ENCODE measurements around the gene SOX15. TPM values are rescaled to one million over a fixed set of nuclear protein-coding genes. Genes with fewer than 3 reads are reported as not detected.

The SOX15 gene
- total and polyA plus RNA-seq, 7 experiments from 2014 or later = 0.44 to 1.6 (median 0.56) TPM; not detected in 2

GRCh38 chr17:7572588-7573323 lies 17.1 kb downstream of the SOX15 start:
- ATAC-seq (peak; percentile 91), DNase-seq (peak; percentile 99 to 100 (median 100))
- Mint-ChIP-seq H3K4me3 (peak overlapping the region; percentile 90 to 100 (median 98)), H3K4me1 (peaks cover 9 to 62% (median 48%) of the 10 kb centered on the region in 7 donors), H3K9me3 (peaks cover 0 to 8% (median 0%) of the 10 kb centered on the region in 11 donors), H3K27ac (peak overlapping the region; percentile 94 to 99 (median 98)), H3K27me3 (peaks cover 0 to 5% (median 0%) of the 10 kb centered on the region in 5 donors), H3K36me3 (peaks cover 4 to 55% (median 31%) of the 10 kb centered on the region in 5 donors)
- H3K4me3 ChIP-seq (ENCODE audit: low read length) = peak overlapping the region; percentile 91
- CTCF ChIA-PET = no interaction called here
- no peaks in the 10 kb centered on the region for H3K9me3 ChIP-seq (ENCODE audit: control insufficient read depth in 2 of 3, low read length in 3 of 3)
- H3K4me1 ChIP-seq (ENCODE audit: control insufficient read depth in 2 of 2, insufficient read depth in 2 of 2, low read length in 2 of 2) = peaks cover 21 to 31% of the 10 kb centered on the region in 2 donors
- intact Hi-C loops (cut with micrococcal nuclease) = loop anchor here (1.0 to 10.0 kb wide), 29 partner anchors 11 to 618 kb away; partner anchors contain the start of genes ELP5 (in 2 of the 2), MPDU1 (in 2 of the 2), PER1 (in 2 of the 2) and POLR2A (in 2 of the 2)
- POLR2A ChIA-PET = interaction anchor here (1.0 to 8.2 kb wide), 17 partner anchors 9 to 359 kb away, joined by 3 to 108 read pairs (median 5); partner anchors contain the start of genes ACAP1, CNTROB, CTDNEP1 and MPDU1
- H3K36me3 ChIP-seq (ENCODE audit: control insufficient read depth in 2 of 3, insufficient read depth in 3 of 3, low read length in 3 of 3) = peaks cover 33 to 70% (median 39%) of the 10 kb centered on the region in 3 experiments
- peak overlapping the region; percentile 96 for H3K27ac ChIP-seq (ENCODE audit: low read depth, low read length)
- H3K27me3 ChIP-seq (ENCODE audit: control insufficient read depth in 2 of 2, insufficient read depth in 2 of 2, low read length in 2 of 2) = no peaks in the 10 kb centered on the region

GRCh38 chr17:7572338-7572587 lies 17.6 kb downstream of the SOX15 start:
- peaks cover 0 to 6% (median 0%) of the 10 kb centered on the region in 11 donors for H3K9me3 Mint-ChIP-seq
- intact Hi-C loops (cut with micrococcal nuclease) = loop anchor here (1.0 to 10.0 kb wide), 29 partner anchors 11 to 618 kb away; partner anchors contain the start of genes ELP5 (in 2 of the 2), PER1 (in 2 of the 2), POLR2A (in 2 of the 2) and SENP3 (in 2 of the 2)
- peak overlapping the region; percentile 72 for H3K4me3 ChIP-seq (ENCODE audit: low read length)
- peak overlapping the region; percentile 94 to 99 (median 98) for H3K27ac Mint-ChIP-seq
- ATAC-seq (no peak), DNase-seq (no peak)
- peaks cover 4 to 55% (median 27%) of the 10 kb centered on the region in 5 donors for H3K36me3 Mint-ChIP-seq
- peaks cover 12 to 61% (median 43%) of the 10 kb centered on the region in 7 donors for H3K4me1 Mint-ChIP-seq
- H3K4me3 Mint-ChIP-seq = peak overlapping the region; percentile 90 to 100 (median 98)
- ChIA-PET POLR2A (interaction anchor here (1.0 to 8.2 kb wide), 11 partner anchors 8 to 136 kb away, joined by 3 to 108 read pairs (median 6); partner anchors contain the start of genes MPDU1, POLR2A, SAT2 and SENP3), CTCF (no interaction called here)
- peak overlapping the region; percentile 78 for H3K27ac ChIP-seq (ENCODE audit: low read depth, low read length)
- H3K4me1 ChIP-seq (ENCODE audit: control insufficient read depth in 2 of 2, insufficient read depth in 2 of 2, low read length in 2 of 2) = peaks cover 21 to 31% of the 10 kb centered on the region in 2 donors
- H3K9me3 ChIP-seq (ENCODE audit: control insufficient read depth in 2 of 3, low read length in 3 of 3) = no peaks in the 10 kb centered on the region
- peaks cover 28 to 70% (median 34%) of the 10 kb centered on the region in 3 experiments for H3K36me3 ChIP-seq (ENCODE audit: control insufficient read depth in 2 of 3, insufficient read depth in 3 of 3, low read length in 3 of 3)
- H3K27me3 ChIP-seq (ENCODE audit: control insufficient read depth in 2 of 2, insufficient read depth in 2 of 2, low read length in 2 of 2) = no peaks in the 10 kb centered on the region
- peaks cover 0 to 5% (median 0%) of the 10 kb centered on the region in 5 donors for H3K27me3 Mint-ChIP-seq

GRCh38 chr17:7570351-7570750 lies 19.5 kb downstream of the SOX15 start:
- intact Hi-C loops (cut with micrococcal nuclease) = loop anchor here (5.0 to 10.0 kb wide), 8 partner anchors 42 to 584 kb away; partner anchors contain the start of genes PER1 (in 2 of the 2), BCL6B (in 1 of the 2), CHD3 (in 1 of the 2) and CYB5D1 (in 1 of the 2)
- peaks cover 4 to 43% (median 15%) of the 10 kb centered on the region in 5 donors for H3K36me3 Mint-ChIP-seq
- ChIA-PET CTCF (interaction anchor here (2.2 kb wide), 1 partner anchor 10 kb away, joined by 12 read pairs; no protein-coding TSS in a partner anchor), POLR2A (interaction anchor here (0.7 to 8.2 kb wide), 4 partner anchors 13 to 134 kb away, joined by 3 to 108 read pairs (median 36); partner anchors contain the start of genes MPDU1, TP53 and WRAP53)
- no peak for ATAC-seq
- peaks cover 19 to 21% of the 10 kb centered on the region in 2 donors for H3K4me1 ChIP-seq (ENCODE audit: control insufficient read depth in 2 of 2, insufficient read depth in 2 of 2, low read length in 2 of 2)
- peaks cover 17 to 70% (median 18%) of the 10 kb centered on the region in 3 experiments for H3K36me3 ChIP-seq (ENCODE audit: control insufficient read depth in 2 of 3, insufficient read depth in 3 of 3, low read length in 3 of 3)
- H3K4me3 ChIP-seq (ENCODE audit: low read length) = no peak overlapping the region
- no peak for DNase-seq
- no peaks in the 10 kb centered on the region for H3K9me3 ChIP-seq (ENCODE audit: control insufficient read depth in 2 of 3, low read length in 3 of 3)
- no peak overlapping the region for H3K27ac ChIP-seq (ENCODE audit: low read depth, low read length)
- H3K27me3 ChIP-seq (ENCODE audit: control insufficient read depth in 2 of 2, insufficient read depth in 2 of 2, low read length in 2 of 2) = no peaks in the 10 kb centered on the region
- H3K4me3 Mint-ChIP-seq = no peak overlapping the region
- peaks cover 9 to 44% (median 26%) of the 10 kb centered on the region in 7 donors for H3K4me1 Mint-ChIP-seq
- H3K27me3 Mint-ChIP-seq = peaks cover 0 to 5% (median 0%) of the 10 kb centered on the region in 5 donors
- H3K27ac Mint-ChIP-seq = peak overlapping the region in 7 of 9 donors; percentile 15 to 97 (median 63)
- H3K9me3 Mint-ChIP-seq = peaks cover 0 to 6% (median 0%) of the 10 kb centered on the region in 11 donors

GRCh38 chr17:7569571-7569970 lies 20.3 kb downstream of the SOX15 start:
- Mint-ChIP-seq H3K27me3 (peaks cover 0 to 5% (median 0%) of the 10 kb centered on the region in 5 donors), H3K4me3 (no peak overlapping the region), H3K4me1 (peaks cover 9 to 36% (median 18%) of the 10 kb centered on the region in 7 donors), H3K27ac (peak overlapping the region in 2 of 9 donors; percentile 8 to 97), H3K9me3 (peaks cover 0 to 6% (median 0%) of the 10 kb centered on the region in 11 donors), H3K36me3 (peaks cover 4 to 35% (median 15%) of the 10 kb centered on the region in 5 donors)
- ChIA-PET POLR2A (interaction anchor here (0.6 to 7.8 kb wide), 6 partner anchors 14 to 860 kb away, joined by 3 to 108 read pairs (median 3); partner anchors contain the start of gene MPDU1), CTCF (interaction anchor here (0.7 to 2.2 kb wide), 4 partner anchors 9 to 235 kb away, joined by 3 to 12 read pairs (median 4); partner anchors contain the start of gene CD68)
- H3K27me3 ChIP-seq (ENCODE audit: control insufficient read depth in 2 of 2, insufficient read depth in 2 of 2, low read length in 2 of 2) = no peaks in the 10 kb centered on the region
- intact Hi-C loops (cut with micrococcal nuclease) = no loop called here
- no peak overlapping the region for H3K4me3 ChIP-seq (ENCODE audit: low read length)
- H3K4me1 ChIP-seq (ENCODE audit: control insufficient read depth in 2 of 2, insufficient read depth in 2 of 2, low read length in 2 of 2) = peaks cover 11 to 13% of the 10 kb centered on the region in 2 donors
- ATAC-seq (no peak), DNase-seq (no peak)
- no peaks in the 10 kb centered on the region for H3K9me3 ChIP-seq (ENCODE audit: control insufficient read depth in 2 of 3, low read length in 3 of 3)
- H3K27ac ChIP-seq (ENCODE audit: low read depth, low read length) = no peak overlapping the region
- peaks cover 13 to 70% (median 16%) of the 10 kb centered on the region in 3 experiments for H3K36me3 ChIP-seq (ENCODE audit: control insufficient read depth in 2 of 3, insufficient read depth in 3 of 3, low read length in 3 of 3)

GRCh38 chr17:7563115-7563869 lies 26.6 kb downstream of the SOX15 start:
- ChIA-PET POLR2A (interaction anchor here (2.2 to 3.9 kb wide), 5 partner anchors 10 to 123 kb away, joined by 7 to 35 read pairs (median 23); partner anchors contain the start of genes POLR2A, TNFSF12, TP53 and WRAP53), CTCF (interaction anchor here (1.7 kb wide), 1 partner anchor 48 kb away, joined by 5 read pairs; no protein-coding TSS in a partner anchor)
- H3K36me3 Mint-ChIP-seq = peaks cover 0 to 24% (median 8%) of the 10 kb centered on the region in 5 donors
- peak overlapping the region in 8 of 9 donors; percentile 61 to 96 (median 89) for H3K27ac Mint-ChIP-seq
- Histone ChIP-seq H3K9me3 (ENCODE audit: control insufficient read depth in 2 of 3, low read length in 3 of 3) (no peaks in the 10 kb centered on the region), H3K4me3 (ENCODE audit: low read length) (no peak overlapping the region), H3K4me1 (ENCODE audit: control insufficient read depth in 2 of 2, insufficient read depth in 2 of 2, low read length in 2 of 2) (peaks cover 17 to 44% of the 10 kb centered on the region in 2 donors), H3K27me3 (ENCODE audit: control insufficient read depth in 2 of 2, insufficient read depth in 2 of 2, low read length in 2 of 2) (no peaks in the 10 kb centered on the region), H3K36me3 (ENCODE audit: control insufficient read depth in 2 of 3, insufficient read depth in 3 of 3, low read length in 3 of 3) (peaks cover 6 to 44% (median 9%) of the 10 kb centered on the region in 3 experiments), H3K27ac (ENCODE audit: low read depth, low read length) (no peak overlapping the region)
- H3K27me3 Mint-ChIP-seq = peaks cover 0 to 2% (median 0%) of the 10 kb centered on the region in 5 donors
- peaks cover 25 to 48% (median 36%) of the 10 kb centered on the region in 7 donors for H3K4me1 Mint-ChIP-seq
- H3K9me3 Mint-ChIP-seq = no peaks in the 10 kb centered on the region
- intact Hi-C loops (cut with micrococcal nuclease) = no loop called here
- no peak for ATAC-seq
- peak overlapping the region in 9 of 10 donors; percentile 87 to 98 (median 90) for H3K4me3 Mint-ChIP-seq
- no peak for DNase-seq

Measured in naive thymus-derived CD4-positive, alpha-beta T cell (primary cell).